Measurements from ENCODE around the gene ATP1B3. TPM values are rescaled to one million over a fixed set of nuclear protein-coding genes. Genes with fewer than 3 reads are reported as not detected.
A peak's percentile ranks its signal among the peaks of the same experiment; 100 is the strongest.

ATP1B3 gene
- total and polyA plus RNA-seq, 9 of the 15 experiments (the other 6 are each of a cell fraction or from before 2014, with no cell fraction given): 48.3 to 202 (median 123) TPM

GRCh38 chr3:141849056-141849815 lies 27.2 kb upstream of the ATP1B3 start (continued):
- TF ChIP-seq AFF1 (IDR thresholded peaks at IDR 0.05; ENCODE audit: low read depth in 1 of 2, partially characterized antibody in 2 of 2) (peak in 1 of 2 experiments; percentile 80), POLR2AphosphoS2 (IDR thresholded peaks at IDR 0.05; ENCODE audit: low read length) (no peak), SAFB (IDR thresholded peaks at IDR 0.05; ENCODE audit: borderline replicate concordance, low read depth, low read length) (no peak), BRD9 (IDR thresholded peaks at IDR 0.05; ENCODE audit: low read depth, partially characterized antibody) (peak; percentile 58), TCF3 (CRISPR knock-in tag; IDR thresholded peaks at IDR 0.05) (peak; percentile 98), MTA1 (IDR thresholded peaks at IDR 0.05; ENCODE audit: borderline replicate concordance) (peak; percentile 92), ZNF224 (CRISPR knock-in tag; IDR thresholded peaks at IDR 0.05) (no peak), RNF2 (IDR thresholded peaks at IDR 0.05) (peak; percentile 60; the same call in 1 of the 2 replicates), IRF9 (tag; IDR thresholded peaks at IDR 0.05) (no peak; the same call in 1 of the 2 replicates), PTRF (tag; IDR thresholded peaks at IDR 0.05) (no peak), ZNF197 (CRISPR knock-in tag; IDR thresholded peaks at IDR 0.05; ENCODE audit: low read depth) (peak; percentile 85; the same call in 1 of the 2 replicates), RHOXF2B (CRISPR knock-in tag; conservative IDR thresholded peaks at IDR 0.05) (no peak), ZNF140 (CRISPR knock-in tag; IDR thresholded peaks at IDR 0.05) (no peak), RCOR1 (IDR thresholded peaks at IDR 0.05; ENCODE audit: borderline replicate concordance in 1 of 2, low read depth in 2 of 2, low read length in 2 of 2) (peak; percentile 22 to 94; a peak in 3 of 4 replicates), U2AF1 (optimal IDR thresholded peaks at IDR 0.05; ENCODE audit: low read depth, low read length) (no peak), HMG20A (CRISPR knock-in tag; conservative IDR thresholded peaks at IDR 0.05) (0 out of 2 replicates have a peak, but pooled peaks have one; percentile 14)
- TF ChIP-seq, protein P1, sequence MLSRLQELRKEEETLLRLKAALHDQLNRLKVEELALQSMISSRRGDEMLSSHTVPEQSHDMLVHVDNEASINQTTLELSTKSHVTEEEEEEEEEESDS (CRISPR knock-in tag; IDR thresholded peaks at IDR 0.05): no peak
